PC-3 (cell line): Measurements from ENCODE around the gene PHKB. TPM values are rescaled to one million over a fixed set of nuclear protein-coding genes. Genes with fewer than 3 reads are reported as not detected.

Source experiments
- ATAC-seq: fragments of 200-7000 bp; cut with Tn5 transposase; 2 replicates; pipeline ENCODE4 v1.9.1; 2020; ENCODE audit warnings: mild to moderate bottlenecking, moderate library complexity
- BruUV-seq: library from RNA; stranded (reverse); fragments of 400-500 nt; replicated peaks from 2 replicates; lab custom pipeline; 2021; lab: Mats Ljungman, UMichigan
- CTCF ChIA-PET: fragments of 300-600 bp; sonication (Branson Sonifier 250); formaldehyde crosslinking; loops from one replicate; lab custom pipeline; 2022; ENCODE audit warnings: antibody characterized with exemption; lab: Charles Lee
- POLR2A ChIA-PET: fragments of 300-600 bp; sonication (Branson Sonifier 250); formaldehyde crosslinking; loops from one replicate; lab custom pipeline; 2022; ENCODE audit warnings: antibody characterized with exemption; ENCODE audit not compliant: unreplicated experiment; lab: Charles Lee
- DNase-seq: peaks from one replicate; pipeline ENCODE4 v3.0.0-alpha.2; 2015
- H2AFZ ChIP-seq: fragments of 300-600 bp; sonication (generic); 2 replicates; pipeline ENCODE4 v1.6.0; 2016; ENCODE audit warnings: antibody characterized with exemption, low read length
- H3F3A ChIP-seq: fragments of 300-600 bp; sonication (generic); one replicate; pipeline ENCODE4 v1.6.0; 2017; ENCODE audit warnings: antibody characterized with exemption, low read length, control low read depth, mild to moderate bottlenecking; ENCODE audit not compliant: unreplicated experiment
- H3K27ac ChIP-seq: fragments of 300-600 bp; sonication (generic); 2 replicates; pipeline ENCODE4 v1.5.1; 2016; ENCODE audit warnings: mild to moderate bottlenecking, low read length
- H3K27me3 ChIP-seq: fragments of 300-600 bp; sonication (generic); 2 replicates; pipeline ENCODE4 v1.6.1; 2016; ENCODE audit warnings: low read length, mixed read lengths
- H3K36me3 ChIP-seq: fragments of 300-600 bp; sonication (generic); 2 replicates; pipeline ENCODE4 v1.6.1; 2016; ENCODE audit warnings: low read depth, mixed run types, low read length, mixed read lengths
- H3K4me1 ChIP-seq: fragments of 300-600 bp; sonication (generic); 2 replicates; pipeline ENCODE4 v1.5.1; 2016; ENCODE audit warnings: low read length; ENCODE audit not compliant: insufficient read depth
- H3K4me2 ChIP-seq: fragments of 300-600 bp; sonication (generic); 2 replicates; pipeline ENCODE4 v1.6.0; 2016; ENCODE audit warnings: low read length
- H3K4me3 ChIP-seq: fragments of 300-600 bp; sonication (generic); 2 replicates; pipeline ENCODE4 v1.5.1; 2016; ENCODE audit warnings: mild to moderate bottlenecking, low read length, mixed read lengths
- H3K79me2 ChIP-seq: fragments of 300-600 bp; sonication (generic); 2 replicates; pipeline ENCODE4 v1.6.1; 2017; ENCODE audit warnings: low read length, mixed read lengths
- H3K9ac ChIP-seq: fragments of 300-600 bp; sonication (generic); 2 replicates; pipeline ENCODE4 v1.6.0; 2016; ENCODE audit warnings: mild to moderate bottlenecking, low read length
- H3K9me2 ChIP-seq: fragments of 300-600 bp; sonication (generic); replicated peaks from 2 replicates; pipeline ENCODE4 v1.6.1; 2016; ENCODE audit warnings: mixed run types, low read length, mixed read lengths
- H3K9me3 ChIP-seq: fragments of 300-600 bp; sonication (generic); 2 replicates; pipeline ENCODE4 v1.6.1; 2016; ENCODE audit warnings: low read length, mixed read lengths
- H4K20me1 ChIP-seq: fragments of 300-600 bp; sonication (generic); 2 replicates; pipeline ENCODE4 v1.6.1; 2016; ENCODE audit warnings: low read length, mixed read lengths
- EZH2 ChIP-seq: fragments of 300-600 bp; sonication (generic); IDR thresholded peaks from one replicate; pipeline ENCODE4 v1.6.1; 2017; ENCODE audit warnings: antibody characterized with exemption, mild to moderate bottlenecking, low read length; ENCODE audit not compliant: unreplicated experiment
- EZH2phosphoT487 ChIP-seq: fragments of 300-600 bp; sonication (generic); IDR thresholded peaks from 2 replicates; pipeline ENCODE4 v1.6.1; 2018; ENCODE audit warnings: mild to moderate bottlenecking, antibody characterized with exemption, low read length, borderline replicate concordance
- intact Hi-C: fragments of 100-400 bp; cut with micrococcal nuclease; formaldehyde crosslinking; loops from 2 replicates; pipeline ENCODE4 v1.9.0; 2023
- total RNA-seq: library from RNA; depleted of rRNA; stranded (reverse); fragments of >200 nt; gene quantifications from 2 replicates; pipeline ENCODE4 v1.2.3, GENCODE V29; 2014
- TF ChIP-seq, protein P1 (sequence below): fragments of 300-600 bp; sonication (generic); conservative IDR thresholded peaks from 2 replicates; pipeline ENCODE4 v1.5.1; 2017; ENCODE audit warnings: antibody characterized with exemption, low read depth, mild to moderate bottlenecking, low read length

PHKB gene
- total RNA-seq, 1 experiment from 2014 or later: 31.8 TPM

GRCh38 chr16:47567321-47567720, 106.2 kb downstream of the PHKB start:
- POLR2A ChIA-PET: no interaction called here

GRCh38 chr16:47568351-47568750, 107.2 kb downstream of the PHKB start:
- Histone ChIP-seq H4K20me1 (no peaks in the 10 kb centered on the region), H3K4me3 (no peak overlapping the region), H3K79me2 (no peaks in the 10 kb centered on the region), H3K9ac (no peak overlapping the region), H3K4me1 (no peaks in the 10 kb centered on the region), H3K36me3 (no peaks in the 10 kb centered on the region; the same call in 1 of the 2 replicates), H3K9me2 (no peaks in the 10 kb centered on the region), H2AFZ (no peak overlapping the region), H3K27me3 (no peaks in the 10 kb centered on the region), H3K4me2 (no peak overlapping the region), H3K27ac (no peak overlapping the region), H3F3A (no peaks in the 10 kb centered on the region), H3K9me3 (no peaks in the 10 kb centered on the region)
- intact Hi-C loops: no loop called here
- DNase-seq (no peak), ATAC-seq (no peak)
- TF ChIP-seq EZH2phosphoT487 (no peak), EZH2 (no peak)
- TF ChIP-seq, protein P1, sequence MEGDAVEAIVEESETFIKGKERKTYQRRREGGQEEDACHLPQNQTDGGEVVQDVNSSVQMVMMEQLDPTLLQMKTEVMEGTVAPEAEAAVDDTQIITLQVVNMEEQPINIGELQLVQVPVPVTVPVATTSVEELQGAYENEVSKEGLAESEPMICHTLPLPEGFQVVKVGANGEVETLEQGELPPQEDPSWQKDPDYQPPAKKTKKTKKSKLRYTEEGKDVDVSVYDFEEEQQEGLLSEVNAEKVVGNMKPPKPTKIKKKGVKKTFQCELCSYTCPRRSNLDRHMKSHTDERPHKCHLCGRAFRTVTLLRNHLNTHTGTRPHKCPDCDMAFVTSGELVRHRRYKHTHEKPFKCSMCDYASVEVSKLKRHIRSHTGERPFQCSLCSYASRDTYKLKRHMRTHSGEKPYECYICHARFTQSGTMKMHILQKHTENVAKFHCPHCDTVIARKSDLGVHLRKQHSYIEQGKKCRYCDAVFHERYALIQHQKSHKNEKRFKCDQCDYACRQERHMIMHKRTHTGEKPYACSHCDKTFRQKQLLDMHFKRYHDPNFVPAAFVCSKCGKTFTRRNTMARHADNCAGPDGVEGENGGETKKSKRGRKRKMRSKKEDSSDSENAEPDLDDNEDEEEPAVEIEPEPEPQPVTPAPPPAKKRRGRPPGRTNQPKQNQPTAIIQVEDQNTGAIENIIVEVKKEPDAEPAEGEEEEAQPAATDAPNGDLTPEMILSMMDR: no peak
- POLR2A ChIA-PET: no interaction called here
- BruUV-seq: no TSS peak
- CTCF ChIA-PET: no interaction called here

More at GRCh38 chr16:47567321-47567720, 106.2 kb downstream of the PHKB start:
- H3K9me2 ChIP-seq: no peaks in the 10 kb centered on the region
- intact Hi-C loops: no loop called here
- H3K27ac ChIP-seq: no peak overlapping the region
- H3K9me3 ChIP-seq: no peaks in the 10 kb centered on the region
- H3K4me2 ChIP-seq: no peak overlapping the region
- TF ChIP-seq EZH2: no peak
- no peak for TF ChIP-seq EZH2phosphoT487
- TF ChIP-seq, protein P1: no peak
- H3K79me2 ChIP-seq: no peaks in the 10 kb centered on the region
- no peaks in the 10 kb centered on the region; the same call in 1 of the 2 replicates for H3K36me3 ChIP-seq
- no TSS peak for BruUV-seq
- no peak overlapping the region for H3K4me3 ChIP-seq
- no peaks in the 10 kb centered on the region for H4K20me1 ChIP-seq
- no peaks in the 10 kb centered on the region for H3K27me3 ChIP-seq
- no peak overlapping the region for H2AFZ ChIP-seq
- DNase-seq: no peak
- ATAC-seq: no peak
- H3K9ac ChIP-seq: no peak overlapping the region
- H3K4me1 ChIP-seq: no peaks in the 10 kb centered on the region
- CTCF ChIA-PET: no interaction called here
- H3F3A ChIP-seq: no peaks in the 10 kb centered on the region

DNA sequence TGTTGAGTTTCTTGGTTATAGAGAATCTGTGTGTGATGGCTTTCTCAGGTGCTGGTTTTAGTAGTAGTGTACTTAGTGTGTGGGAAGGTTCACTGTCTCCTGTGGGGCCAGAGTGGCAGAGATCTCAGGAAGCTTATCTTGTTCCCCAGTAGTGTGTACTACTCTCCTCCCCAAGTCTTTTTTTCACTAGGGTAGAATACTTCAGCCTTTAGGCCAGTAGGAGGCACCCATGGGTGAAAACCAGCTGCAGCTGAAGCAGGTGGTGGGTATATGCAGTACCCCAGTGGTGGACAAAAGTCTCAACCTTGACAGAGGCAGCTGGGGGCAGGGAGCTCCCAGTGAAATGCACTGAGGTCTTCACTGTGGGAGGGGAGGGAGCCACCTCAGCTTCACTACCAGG, 109.9 kb downstream of the PHKB start:
- POLR2A ChIA-PET: no interaction called here

More for the DNA sequence above, 109.9 kb downstream of the PHKB start:
- H3K4me3 ChIP-seq: no peak overlapping the region
- intact Hi-C loops: no loop called here
- no peak overlapping the region for H3K9ac ChIP-seq
- no peak overlapping the region for H3K4me2 ChIP-seq
- TF ChIP-seq EZH2phosphoT487: no peak
- TF ChIP-seq EZH2: no peak
- TF ChIP-seq, protein P1: no peak; the same call in 1 of the 2 replicates
- H3K27me3 ChIP-seq: no peaks in the 10 kb centered on the region
- CTCF ChIA-PET: no interaction called here
- peaks cover 8% of the 10 kb centered on the region; the same call in 1 of the 2 replicates for H3K4me1 ChIP-seq
- H3K9me2 ChIP-seq: no peaks in the 10 kb centered on the region
- no peaks in the 10 kb centered on the region for H3F3A ChIP-seq
- no TSS peak for BruUV-seq
- no peaks in the 10 kb centered on the region for H4K20me1 ChIP-seq
- H3K79me2 ChIP-seq: no peaks in the 10 kb centered on the region
- ATAC-seq (no peak), DNase-seq (no peak)
- H3K27ac ChIP-seq: no peak overlapping the region
- H3K9me3 ChIP-seq: no peaks in the 10 kb centered on the region
- no peak overlapping the region for H2AFZ ChIP-seq
- no peaks in the 10 kb centered on the region; the same call in 1 of the 2 replicates for H3K36me3 ChIP-seq
